ENCODE measurements around the gene CDC42SE2.
"Not testable (repeated sequence)": the region's sequence is repeated elsewhere in the genome, so short reads cannot be mapped to it uniquely, and the experiment has no call there.

CDC42SE2 gene

GRCh38 chr5:131396630-131397273 lies 132.9 kb downstream of the CDC42SE2 start:
- no peak for DNase-seq

GRCh38 chr5:131399007-131399406 lies 135.2 kb downstream of the CDC42SE2 start:
- DNase-seq = not testable (repeated sequence)

GRCh38 chr5:131400585-131400984 lies 136.7 kb downstream of the CDC42SE2 start:
- no peak for DNase-seq

- DNase-seq = no peak
Observed at GRCh38 chr5:131405674-131406073, 141.8 kb downstream of the CDC42SE2 start.

GRCh38 chr5:131406076-131406475 lies 142.2 kb downstream of the CDC42SE2 start:
- DNase-seq = no peak

GRCh38 chr5:131406975-131407638 lies 143.3 kb downstream of the CDC42SE2 start:
- DNase-seq = no peak

GRCh38 chr5:131413605-131414559 lies 150.0 kb downstream of the CDC42SE2 start:
- DNase-seq = no peak

- DNase-seq = no peak
Observed at GRCh38 chr5:131416729-131417128, 152.9 kb downstream of the CDC42SE2 start.

- peak; percentile 42 to 55 for DNase-seq
Observed at GRCh38 chr5:131417240-131417869, 153.5 kb downstream of the CDC42SE2 start.

- no peak for DNase-seq
Observed at GRCh38 chr5:131418846-131419245, 155.0 kb downstream of the CDC42SE2 start.

GRCh38 chr5:131419877-131420276 lies 156.0 kb downstream of the CDC42SE2 start:
- DNase-seq = no peak

GRCh38 chr5:131423056-131423455 lies 159.2 kb downstream of the CDC42SE2 start:
- DNase-seq = peak; percentile 18 to 28

- DNase-seq = no peak
Observed at GRCh38 chr5:131426011-131426410, 162.2 kb downstream of the CDC42SE2 start.

GRCh38 chr5:131430794-131431193 lies 166.9 kb downstream of the CDC42SE2 start:
- DNase-seq = no peak

- no peak for DNase-seq
Observed at GRCh38 chr5:131431794-131432193, 167.9 kb downstream of the CDC42SE2 start.

GRCh38 chr5:131433109-131433508 lies 169.3 kb downstream of the CDC42SE2 start:
- no peak for DNase-seq

- DNase-seq = no peak
Observed at GRCh38 chr5:131436081-131436480, 172.2 kb downstream of the CDC42SE2 start.

- no peak for DNase-seq
Observed at GRCh38 chr5:131441184-131441583, 177.3 kb downstream of the CDC42SE2 start.

Measured in SHP77 (cell line).